Esophagus muscularis mucosa (tissue), 4 donors: ENCODE data around the gene TSPAN32. TPM values are rescaled to one million over a fixed set of nuclear protein-coding genes. Genes with fewer than 3 reads are reported as not detected.

Source experiments
- DNase-seq: peaks from one replicate; pipeline ENCODE4 v3.0.0-alpha.2; 2017; ENCODE audit errors: extremely low spot score
- H3K27ac ChIP-seq, 4 donors: fragments of 200-600 bp; sonication (generic); replicated peaks in 1 of 4; 1 replicate in 3 of 4; 2 replicates in 1 of 4; pipeline ENCODE4 v1.5.1; 2016 to 2019; ENCODE audit warnings: mild to moderate bottlenecking in 1 of 4
- H3K27me3 ChIP-seq, 4 donors: fragments of 200-600 bp; sonication (generic); one replicate each; pipeline versions ENCODE4 v1.5.1 to v1.6.0; 2016 to 2019
- H3K36me3 ChIP-seq, 4 donors: fragments of 200-600 bp; sonication (generic); one replicate each; pipeline ENCODE4 v1.5.1; 2016 to 2019
- H3K4me1 ChIP-seq, 4 donors: fragments of 200-600 bp; sonication (generic); one replicate each; pipeline ENCODE4 v1.5.1; 2016 to 2019
- H3K4me3 ChIP-seq, 4 donors: fragments of 200-600 bp; sonication (generic); 1 replicate in 2 of 4; 2 replicates in 2 of 4; pipeline ENCODE4 v1.5.1; 2016 to 2019; ENCODE audit warnings: mild to moderate bottlenecking in 4 of 4, moderate library complexity in 1 of 4
- H3K9me3 ChIP-seq, 4 donors: fragments of 200-600 bp; sonication (generic); 1 replicate in 3 of 4; 2 replicates in 1 of 4; pipeline ENCODE4 v1.5.1; 2016 to 2019
- CTCF ChIP-seq, 3 experiments: fragments of 200-600 bp in 2 of 3; fragments of 450-650 bp in 1 of 3; sonication (generic) in 2 of 3; IDR thresholded peaks; one replicate each; pipeline ENCODE4 v1.5.1; 2017 to 2019; ENCODE audit warnings: antibody characterized with exemption in 3 of 3, mild to moderate bottlenecking in 2 of 3, moderate library complexity in 1 of 3
- EP300 ChIP-seq: sonication (generic); formaldehyde crosslinking; IDR thresholded peaks from one replicate; pipeline ENCODE4 v1.6.1; 2017; ENCODE audit warnings: antibody characterized with exemption
- POLR2A ChIP-seq: fragments of 450-650 bp; IDR thresholded peaks from one replicate; pipeline ENCODE4 v1.6.1; 2017; ENCODE audit warnings: antibody characterized with exemption, moderate library complexity, mild to moderate bottlenecking, low read depth
- POLR2AphosphoS5 ChIP-seq, 2 donors: sonication (generic); formaldehyde crosslinking; IDR thresholded peaks; one replicate each; pipeline ENCODE4 v1.6.1; 2017; ENCODE audit warnings: antibody characterized with exemption in 2 of 2
- WGBS: methylation state at CpG from one replicate; pipeline ENCODE4 v1.1.5; 2018; 5-methylcytosine and 5-hydroxymethylcytosine counted together
- intact Hi-C: fragments of 100-400 bp; cut with DNase I; formaldehyde crosslinking; loops from one replicate; pipeline ENCODE4 v1.15.1; 2023
- total RNA-seq, 4 donors: library from RNA; depleted of rRNA; stranded (reverse); fragments of >200 nt; gene quantifications; one replicate each; pipeline versions ENCODE4 v1.1.0 to v1.2.1, GENCODE V29; 2016

The TSPAN32 gene
- total RNA-seq, 4 donors from 2014 or later: 0.52 to 3.5 (median 1.2) TPM; not detected in 1

- no peaks in the 10 kb centered on the region for H3K9me3 ChIP-seq
- DNase-seq: no peak
- H3K27ac ChIP-seq: no peak overlapping the region
- no peaks in the 10 kb centered on the region for H3K36me3 ChIP-seq
- 98% methylated on average over 4 of the region's 4 CpGs for WGBS
- TF ChIP-seq CTCF (IDR thresholded peaks at IDR 0.05): no peak
- TF ChIP-seq POLR2A: no peak
- no peak for TF ChIP-seq EP300
- no peak for TF ChIP-seq POLR2AphosphoS5 (IDR thresholded peaks at IDR 0.05)
- H3K4me1 ChIP-seq: peaks cover 0 to 10% (median 9%) of the 10 kb centered on the region in 4 donors
- H3K4me3 ChIP-seq: no peak overlapping the region
- intact Hi-C loops: no loop called here
- H3K27me3 ChIP-seq: no peaks in the 10 kb centered on the region
Observed at GRCh38 chr11:2325123-2325522, 23.3 kb downstream of the TSPAN32 start.

GRCh38 chr11:2325719-2326118, 23.9 kb downstream of the TSPAN32 start:
- intact Hi-C loops: no loop called here
- DNase-seq: no peak
- Histone ChIP-seq H3K4me1 (peaks cover 0 to 10% (median 9%) of the 10 kb centered on the region in 4 donors), H3K4me3 (no peak overlapping the region), H3K9me3 (no peaks in the 10 kb centered on the region), H3K36me3 (no peaks in the 10 kb centered on the region), H3K27me3 (no peaks in the 10 kb centered on the region), H3K27ac (no peak overlapping the region)
- WGBS: 60% methylated on average over 2 of the region's 2 CpGs
- peak in 1 of 2 donors; percentile 6 for TF ChIP-seq POLR2AphosphoS5 (IDR thresholded peaks at IDR 0.05)
- TF ChIP-seq EP300: no peak
- TF ChIP-seq CTCF (IDR thresholded peaks at IDR 0.05): no peak
- TF ChIP-seq POLR2A: no peak

- intact Hi-C loops: no loop called here
Observed at GRCh38 chr11:2327032-2327431, 25.2 kb downstream of the TSPAN32 start.

GRCh38 chr11:2328021-2328420, 26.2 kb downstream of the TSPAN32 start:
- no peak for DNase-seq
- H3K27ac ChIP-seq: no peak overlapping the region
- H3K4me1 ChIP-seq: peaks cover 0 to 10% (median 9%) of the 10 kb centered on the region in 4 donors
- 87% methylated on average over 11 of the region's 11 CpGs for WGBS
- H3K9me3 ChIP-seq: no peaks in the 10 kb centered on the region
- H3K4me3 ChIP-seq: no peak overlapping the region
- no peak for TF ChIP-seq CTCF (IDR thresholded peaks at IDR 0.05)
- TF ChIP-seq POLR2AphosphoS5 (IDR thresholded peaks at IDR 0.05): no peak
- TF ChIP-seq EP300: no peak
- TF ChIP-seq POLR2A: no peak
- H3K36me3 ChIP-seq: no peaks in the 10 kb centered on the region
- H3K27me3 ChIP-seq: no peaks in the 10 kb centered on the region
- intact Hi-C loops: no loop called here

More at GRCh38 chr11:2327032-2327431, 25.2 kb downstream of the TSPAN32 start:
- Histone ChIP-seq H3K9me3 (no peaks in the 10 kb centered on the region), H3K27ac (no peak overlapping the region), H3K4me3 (no peak overlapping the region), H3K36me3 (no peaks in the 10 kb centered on the region), H3K27me3 (no peaks in the 10 kb centered on the region), H3K4me1 (peaks cover 0 to 10% (median 9%) of the 10 kb centered on the region in 4 donors)
- TF ChIP-seq POLR2A (no peak), POLR2AphosphoS5 (IDR thresholded peaks at IDR 0.05) (no peak), CTCF (IDR thresholded peaks at IDR 0.05) (no peak), EP300 (no peak)
- no peak for DNase-seq
- 96% methylated on average over 4 of the region's 11 CpGs for WGBS
